Dedifferentiated amniotic fluid mesenchymal stem cell (primary cell): ENCODE measurements around the gene CANT1.
"Not testable (repeated sequence)": the region's sequence is repeated elsewhere in the genome, so short reads cannot be mapped to it uniquely, and the experiment has no call there.

Experiments used
- DNase-seq: peaks from one replicate; pipeline ENCODE4 v3.0.0-alpha.2; 2016; ENCODE audit errors: extremely low spot score

CANT1 gene

GRCh38 chr17:79027274-79027924 lies 17.8 kb upstream of the CANT1 start:
- no peak for DNase-seq

GRCh38 chr17:79026376-79027273 lies 17.1 kb upstream of the CANT1 start:
- DNase-seq, result no peak

GRCh38 chr17:79024901-79025737 lies 15.6 kb upstream of the CANT1 start:
- no peak for DNase-seq

GRCh38 chr17:79023886-79024771 lies 14.6 kb upstream of the CANT1 start, which contains the start of gene C1QTNF1:
Gene C1QTNF1, plus strand, starts transcription at chr17:79024169. Its CDS starts 19,800 bp downstream, at chr17:79043969.
- no peak for DNase-seq

- no peak for DNase-seq
Observed at GRCh38 chr17:79023180-79023705, 13.7 kb upstream of the CANT1 start.

GRCh38 chr17:79022507-79022991 lies 13.0 kb upstream of the CANT1 start:
- DNase-seq, result no peak

GRCh38 chr17:79021929-79022328 lies 12.4 kb upstream of the CANT1 start:
- DNase-seq, result not testable (repeated sequence)

GRCh38 chr17:79020631-79021301 lies 11.2 kb upstream of the CANT1 start:
- no peak for DNase-seq

- peak; percentile 60 for DNase-seq
Observed at GRCh38 chr17:79019632-79020584, 10.3 kb upstream of the CANT1 start.

- no peak for DNase-seq
Observed at GRCh38 chr17:79019261-79019631, 9.7 kb upstream of the CANT1 start.

GRCh38 chr17:79018370-79018695 lies 8.8 kb upstream of the CANT1 start:
- no peak for DNase-seq

GRCh38 chr17:79017546-79018369 lies 8.2 kb upstream of the CANT1 start:
- no peak for DNase-seq

- DNase-seq, result no peak
Observed at GRCh38 chr17:79014158-79014758, 4.7 kb upstream of the CANT1 start.

GRCh38 chr17:79012563-79013134 lies 3.1 kb upstream of the CANT1 start:
- DNase-seq, result no peak

GRCh38 chr17:79011451-79012147 lies 2.0 kb upstream of the CANT1 start:
- no peak for DNase-seq

GRCh38 chr17:79010304-79010646 lies 711 bp upstream of the CANT1 start:
- no peak for DNase-seq
